GM19043 (cell line): ENCODE data around the gene RPL18A.
"Not testable (repeated sequence)": the region's sequence is repeated elsewhere in the genome, so short reads cannot be mapped to it uniquely, and the experiment has no call there.

ENCODE experiments used
- ATAC-seq: cut with Tn5 transposase; IDR thresholded peaks from one replicate; pipeline ENCODE4 v1.9.1; 2021; ENCODE audit warnings: low read depth; ENCODE audit not compliant: unreplicated experiment

The RPL18A gene

DNA sequence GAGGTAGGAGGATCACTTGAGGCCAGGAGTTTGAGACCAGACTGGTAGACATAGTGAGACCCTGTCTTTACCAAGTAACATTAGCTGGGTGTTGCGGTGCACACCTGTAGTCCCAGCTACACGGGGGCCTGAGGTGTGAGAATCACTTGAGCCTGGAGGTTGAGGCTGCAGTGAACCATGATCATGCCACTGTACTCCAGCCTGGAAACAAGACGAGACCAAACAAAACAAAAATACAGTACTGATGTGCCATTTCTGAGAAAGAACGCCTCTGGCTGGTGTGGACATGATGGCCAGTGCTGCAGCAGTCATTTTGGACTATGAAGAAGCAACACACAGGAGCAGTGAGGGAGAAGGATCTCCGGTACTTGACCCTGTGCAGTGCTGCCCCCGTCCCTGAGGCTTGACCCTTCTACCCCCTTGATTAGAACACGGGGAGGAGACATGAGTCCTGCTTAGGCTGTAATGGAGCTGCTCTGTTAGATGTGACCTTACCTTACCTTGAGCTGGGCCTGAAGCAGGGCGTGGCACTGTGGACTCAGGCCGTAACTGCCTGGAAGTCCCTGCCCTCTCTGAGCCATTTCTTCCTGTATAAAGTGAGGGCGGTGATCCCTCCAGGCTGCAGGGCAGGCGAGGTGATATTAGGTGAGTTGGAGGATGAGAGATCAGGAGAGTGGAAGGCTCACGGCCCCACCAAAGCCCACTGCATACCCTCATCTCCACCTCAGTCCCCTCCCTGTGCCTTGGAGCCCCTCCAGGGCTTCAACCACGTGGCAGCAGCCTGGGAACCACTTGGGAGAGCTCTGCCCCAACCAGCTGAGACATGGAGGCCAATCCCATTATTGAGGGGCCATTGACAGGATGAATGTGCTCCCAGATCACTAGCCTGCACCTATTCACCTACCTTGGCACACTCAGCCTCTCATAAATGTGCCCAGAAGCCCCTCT is 5.9 kb downstream of the RPL18A start:
- no peak for ATAC-seq

DNA sequence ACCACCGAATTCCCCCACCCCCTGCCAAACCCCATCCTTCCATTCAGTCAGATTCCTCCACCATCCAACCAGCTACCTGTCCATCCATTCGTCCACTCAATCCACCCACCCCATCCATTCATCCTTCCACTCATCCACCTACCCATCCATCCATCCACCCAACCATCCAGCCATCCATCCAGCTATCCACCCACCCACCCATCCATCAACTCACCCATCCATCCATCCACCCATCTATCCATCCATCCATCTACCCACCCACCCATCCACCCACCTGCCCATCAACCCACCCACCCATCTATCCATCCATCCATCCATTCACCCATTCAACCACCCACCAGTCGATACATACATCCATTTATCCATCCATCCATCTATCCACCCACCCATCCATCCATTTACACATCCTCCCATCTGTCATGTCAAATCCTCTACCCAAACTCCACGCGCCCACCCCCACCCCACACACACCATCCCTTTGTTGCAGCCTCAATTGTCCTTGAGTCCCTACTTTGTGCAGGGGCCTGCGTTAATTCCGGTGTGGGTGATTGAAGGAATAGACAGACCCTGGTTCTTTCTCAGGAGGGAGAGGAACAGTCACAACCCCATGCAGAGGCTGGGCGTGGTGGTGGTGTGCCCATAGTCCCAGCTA is 6.7 kb downstream of the RPL18A start:
- ATAC-seq: no peak

DNA sequence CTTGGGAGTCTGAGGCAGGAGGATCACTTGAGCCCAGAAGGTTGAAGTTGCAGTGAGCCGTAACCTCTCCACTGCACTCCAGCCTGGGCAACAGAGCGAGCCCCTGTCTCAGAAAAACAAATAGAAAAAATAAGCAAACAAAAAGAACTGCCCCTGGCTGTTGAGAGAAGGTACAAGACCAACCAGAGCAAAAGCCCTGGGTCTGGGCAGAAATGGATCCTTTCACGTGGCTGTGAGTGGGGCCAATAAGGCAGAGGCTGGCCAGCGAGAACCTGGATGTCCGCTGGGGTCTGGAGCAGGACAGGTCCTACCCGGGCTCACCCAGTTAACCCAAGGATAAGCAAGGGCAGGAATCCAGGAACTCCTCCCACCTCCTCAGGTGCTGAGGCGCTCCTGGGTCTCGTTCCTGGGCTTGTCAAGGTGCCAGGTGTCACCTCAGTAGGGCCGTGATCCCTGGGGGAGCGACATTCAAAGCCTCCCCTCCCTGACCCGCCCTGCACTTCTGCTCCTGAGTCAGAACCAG is 7.3 kb downstream of the RPL18A start:
- ATAC-seq: no peak

DNA sequence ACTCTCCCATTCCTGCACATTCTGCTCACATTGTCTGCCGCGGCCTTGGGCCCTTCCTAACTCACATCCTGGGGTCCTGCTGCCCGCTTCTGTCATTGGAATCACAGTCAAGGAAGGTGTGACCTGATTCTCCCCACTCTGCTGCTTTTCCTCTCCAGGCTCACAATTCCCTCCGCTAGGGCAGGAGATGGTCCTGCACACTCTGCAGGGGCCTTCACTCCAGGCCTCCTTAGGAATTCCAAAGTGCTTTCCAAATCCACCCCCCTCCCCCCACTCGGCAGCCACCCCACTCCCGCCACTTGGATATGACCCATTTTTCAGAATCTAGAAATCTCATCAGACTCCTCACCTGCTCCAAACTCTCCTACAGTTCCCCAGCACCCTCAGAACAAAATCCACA is 9.0 kb downstream of the RPL18A start:
- no peak for ATAC-seq

DNA sequence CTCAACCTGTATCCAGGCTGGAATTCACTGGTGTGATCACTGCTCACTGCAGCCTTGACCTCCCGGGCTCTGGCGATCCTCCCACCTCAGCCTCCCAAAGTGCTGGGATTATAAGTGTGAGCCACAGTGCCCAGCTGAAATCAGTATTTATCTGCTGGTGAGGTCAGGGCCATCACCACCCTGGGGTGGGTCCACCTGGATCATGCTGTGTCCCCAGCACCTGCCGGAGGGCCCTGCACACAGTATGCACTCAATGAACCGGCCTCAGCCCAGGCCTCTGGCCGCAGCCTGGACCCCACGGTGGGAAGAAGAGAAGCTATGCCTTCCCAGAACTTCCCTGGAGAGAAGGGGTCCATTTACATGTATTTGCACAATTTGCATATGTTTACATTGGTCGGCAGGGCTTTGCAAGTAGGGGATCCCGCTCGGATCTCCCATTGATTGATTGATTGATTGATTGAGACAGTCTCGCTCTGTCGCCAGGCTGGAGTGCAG is 9.5 kb downstream of the RPL18A start:
- no peak for ATAC-seq

DNA sequence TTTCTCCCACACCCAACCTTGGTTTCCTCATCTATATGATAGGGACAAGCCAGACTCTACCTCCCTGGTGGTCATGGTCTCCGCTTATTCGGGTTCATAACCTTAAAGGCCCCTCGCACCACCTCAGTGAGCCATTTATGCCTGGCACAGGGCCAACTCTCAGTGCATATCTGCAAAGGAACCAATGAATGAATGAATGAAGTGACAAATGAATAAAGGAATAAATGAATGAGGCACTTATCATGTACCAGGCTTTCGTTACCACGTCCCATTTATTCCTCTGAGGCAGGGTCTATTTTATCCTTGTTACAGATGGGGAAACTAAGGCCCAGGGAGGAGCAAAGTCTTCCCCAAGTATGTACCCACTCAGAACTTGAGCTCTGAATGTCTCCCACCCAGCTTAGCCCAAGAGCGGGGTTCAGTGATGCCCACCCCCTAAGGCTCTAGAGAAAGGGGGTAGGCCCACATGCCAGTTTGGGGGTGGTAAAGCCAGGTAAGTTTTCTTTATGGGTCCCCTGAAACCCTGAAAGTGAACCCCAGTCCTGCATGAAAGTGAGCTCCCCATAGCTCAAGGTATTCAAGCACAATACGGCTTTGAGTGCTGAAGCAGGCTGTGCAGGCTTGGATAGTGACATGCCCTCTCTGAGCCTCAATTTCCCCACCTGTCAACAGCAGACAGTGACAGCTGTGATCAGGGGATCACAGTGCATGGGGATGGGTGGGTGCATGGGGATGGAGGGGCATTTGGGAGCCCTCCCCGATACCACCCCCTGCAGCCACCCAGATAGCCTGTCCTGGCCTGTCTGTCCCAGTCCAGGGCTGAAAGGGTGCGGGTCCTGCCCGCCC is 11.5 kb downstream of the RPL18A start:
- no peak for ATAC-seq

DNA sequence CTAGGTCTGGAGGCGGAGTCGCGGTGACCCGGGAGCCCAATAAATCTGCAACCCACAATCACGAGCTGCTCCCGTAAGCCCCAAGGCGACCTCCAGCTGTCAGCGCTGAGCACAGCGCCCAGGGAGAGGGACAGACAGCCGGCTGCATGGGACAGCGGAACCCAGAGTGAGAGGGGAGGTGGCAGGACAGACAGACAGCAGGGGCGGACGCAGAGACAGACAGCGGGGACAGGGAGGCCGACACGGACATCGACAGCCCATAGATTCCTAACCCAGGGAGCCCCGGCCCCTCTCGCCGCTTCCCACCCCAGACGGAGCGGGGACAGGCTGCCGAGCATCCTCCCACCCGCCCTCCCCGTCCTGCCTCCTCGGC is 12.2 kb downstream of the RPL18A start, which contains the start of gene SLC5A5:
Gene SLC5A5 (plus strand): TSS at position 68 of the 373 bp plus-strand sequence. CDS start 375 bp downstream, outside the sequence.
- ATAC-seq: no peak

DNA sequence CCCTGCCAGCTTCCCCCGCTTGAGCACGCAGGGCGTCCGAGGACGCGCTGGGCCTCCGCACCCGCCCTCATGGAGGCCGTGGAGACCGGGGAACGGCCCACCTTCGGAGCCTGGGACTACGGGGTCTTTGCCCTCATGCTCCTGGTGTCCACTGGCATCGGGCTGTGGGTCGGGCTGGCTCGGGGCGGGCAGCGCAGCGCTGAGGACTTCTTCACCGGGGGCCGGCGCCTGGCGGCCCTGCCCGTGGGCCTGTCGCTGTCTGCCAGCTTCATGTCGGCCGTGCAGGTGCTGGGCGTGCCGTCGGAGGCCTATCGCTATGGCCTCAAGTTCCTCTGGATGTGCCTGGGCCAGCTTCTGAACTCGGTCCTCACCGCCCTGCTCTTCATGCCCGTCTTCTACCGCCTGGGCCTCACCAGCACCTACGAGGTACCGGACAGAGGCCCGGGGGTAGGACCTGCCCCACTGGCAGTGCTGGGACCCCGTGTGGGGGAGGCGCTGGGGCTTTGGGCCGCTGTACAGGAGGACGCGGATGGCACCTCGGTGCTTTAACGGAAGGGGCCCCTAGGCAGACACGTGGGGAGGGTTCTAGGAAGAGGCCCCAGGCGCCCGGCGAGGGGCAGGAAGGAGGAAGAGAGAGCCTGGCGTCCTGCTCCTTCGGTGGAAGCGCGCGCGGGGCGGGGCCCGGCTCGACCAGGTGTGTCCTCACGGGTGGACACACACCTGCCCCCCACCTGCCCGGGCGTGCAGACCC is 12.7 kb downstream of the RPL18A start:
- ATAC-seq: no peak

DNA sequence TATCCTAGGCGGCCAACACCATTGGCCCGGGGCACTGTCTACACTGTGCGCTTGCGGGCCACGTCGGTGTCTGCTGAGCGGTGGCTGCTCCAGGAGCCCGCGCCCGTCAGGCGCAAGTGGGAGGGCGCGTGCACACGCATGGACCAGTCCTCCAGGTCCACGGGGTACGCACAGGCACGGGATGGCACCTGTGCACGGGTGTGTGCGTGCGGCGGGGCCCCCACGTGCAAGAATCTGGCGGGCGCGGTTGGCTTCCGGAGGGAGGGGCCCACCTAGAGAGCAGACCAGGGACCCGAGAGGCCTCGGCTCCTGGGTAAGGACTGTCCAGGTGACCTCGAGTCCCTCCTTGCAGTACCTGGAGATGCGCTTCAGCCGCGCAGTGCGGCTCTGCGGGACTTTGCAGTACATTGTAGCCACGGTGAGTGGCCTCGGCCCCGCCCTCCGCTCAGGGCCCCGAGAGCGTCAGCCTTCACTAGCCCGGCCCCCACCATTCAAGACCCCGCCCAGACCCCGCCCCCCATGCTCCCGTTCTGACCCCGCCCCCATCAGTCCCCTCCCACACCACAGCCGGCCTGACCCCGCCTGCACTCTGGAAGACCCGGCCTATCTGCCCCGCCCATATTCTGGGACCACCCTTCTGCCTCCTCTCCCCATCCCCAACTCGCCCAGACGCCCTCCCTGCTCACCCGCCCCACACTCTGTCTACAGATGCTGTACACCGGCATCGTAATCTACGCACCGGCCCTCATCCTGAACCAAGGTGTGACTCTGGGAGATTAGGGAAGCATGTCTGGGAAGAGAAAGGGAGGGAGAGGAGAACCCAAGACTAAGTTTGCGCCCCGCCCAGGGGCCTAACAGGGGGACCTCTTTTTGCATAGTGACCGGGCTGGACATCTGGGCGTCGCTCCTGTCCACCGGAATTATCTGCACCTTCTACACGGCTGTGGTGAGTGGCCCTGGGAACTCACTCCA is 14.4 kb downstream of the RPL18A start:
- ATAC-seq: no peak

DNA sequence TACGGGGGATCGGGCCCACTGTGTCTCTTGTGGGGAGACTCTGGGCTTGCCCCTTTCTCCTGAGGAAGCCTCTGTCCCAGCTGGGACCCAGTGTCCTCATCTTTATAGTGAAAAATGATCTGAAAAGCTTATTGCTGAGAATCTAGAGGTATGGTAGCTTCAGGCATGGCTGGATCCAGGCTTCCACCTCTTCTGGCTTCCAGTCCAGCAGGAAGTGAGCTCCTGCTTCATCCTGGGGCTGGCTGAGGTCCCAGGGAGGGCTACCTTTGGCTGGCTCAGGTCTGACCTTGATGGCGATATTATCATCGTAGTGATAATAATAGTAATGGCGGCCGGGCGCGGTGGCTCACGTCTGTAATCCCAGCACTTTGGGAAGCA is 15.0 kb downstream of the RPL18A start:
- ATAC-seq: no peak

DNA sequence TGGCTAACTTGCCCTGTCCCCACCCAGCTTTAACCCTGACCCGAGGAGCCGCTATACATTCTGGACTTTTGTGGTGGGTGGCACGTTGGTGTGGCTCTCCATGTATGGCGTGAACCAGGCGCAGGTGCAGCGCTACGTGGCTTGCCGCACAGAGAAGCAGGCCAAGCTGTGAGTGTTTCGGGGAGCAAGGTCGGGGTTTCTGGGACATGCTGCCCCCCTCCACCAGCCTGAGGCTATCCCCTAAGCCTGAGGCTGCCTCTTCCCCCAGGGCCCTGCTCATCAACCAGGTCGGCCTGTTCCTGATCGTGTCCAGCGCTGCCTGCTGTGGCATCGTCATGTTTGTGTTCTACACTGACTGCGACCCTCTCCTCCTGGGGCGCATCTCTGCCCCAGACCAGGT is 18.0 kb downstream of the RPL18A start:
- no peak for ATAC-seq

DNA sequence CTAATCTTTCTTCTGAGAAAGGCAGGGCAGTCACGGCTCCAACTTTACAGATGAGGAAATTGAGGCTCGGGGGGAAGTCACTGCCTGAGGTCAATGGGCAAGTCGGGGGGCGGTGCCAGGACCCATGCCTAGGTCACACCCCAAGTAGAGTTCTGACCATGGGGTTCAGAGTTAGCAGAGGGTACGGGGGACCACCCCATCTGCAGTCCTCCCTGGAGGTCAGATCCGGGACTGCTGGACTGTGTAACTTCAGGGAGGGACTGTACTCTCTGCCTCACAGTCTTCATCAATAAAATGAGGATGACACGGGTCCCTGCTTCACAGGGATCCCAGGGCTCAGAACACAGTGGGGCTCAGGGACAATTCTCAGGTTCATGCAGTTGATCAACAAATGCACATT is 19.8 kb downstream of the RPL18A start:
- ATAC-seq: no peak

DNA sequence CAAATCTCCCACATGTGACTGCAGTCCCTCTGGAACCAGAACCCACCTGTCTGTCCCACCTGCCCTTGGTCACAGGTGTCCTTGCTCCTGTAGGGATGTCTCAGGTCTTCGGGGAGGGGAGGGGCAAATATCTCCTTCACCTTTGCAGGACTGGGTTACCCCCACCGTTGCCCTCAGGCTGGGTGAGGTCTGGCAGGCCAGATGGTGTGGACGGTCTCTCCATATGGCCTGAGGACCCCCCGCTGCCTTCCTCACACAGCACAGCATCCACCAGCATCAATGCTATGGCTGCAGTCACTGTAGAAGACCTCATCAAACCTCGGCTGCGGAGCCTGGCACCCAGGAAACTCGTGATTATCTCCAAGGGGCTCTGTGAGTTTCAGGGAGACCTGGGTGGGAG is 22.0 kb downstream of the RPL18A start:
- no peak for ATAC-seq

DNA sequence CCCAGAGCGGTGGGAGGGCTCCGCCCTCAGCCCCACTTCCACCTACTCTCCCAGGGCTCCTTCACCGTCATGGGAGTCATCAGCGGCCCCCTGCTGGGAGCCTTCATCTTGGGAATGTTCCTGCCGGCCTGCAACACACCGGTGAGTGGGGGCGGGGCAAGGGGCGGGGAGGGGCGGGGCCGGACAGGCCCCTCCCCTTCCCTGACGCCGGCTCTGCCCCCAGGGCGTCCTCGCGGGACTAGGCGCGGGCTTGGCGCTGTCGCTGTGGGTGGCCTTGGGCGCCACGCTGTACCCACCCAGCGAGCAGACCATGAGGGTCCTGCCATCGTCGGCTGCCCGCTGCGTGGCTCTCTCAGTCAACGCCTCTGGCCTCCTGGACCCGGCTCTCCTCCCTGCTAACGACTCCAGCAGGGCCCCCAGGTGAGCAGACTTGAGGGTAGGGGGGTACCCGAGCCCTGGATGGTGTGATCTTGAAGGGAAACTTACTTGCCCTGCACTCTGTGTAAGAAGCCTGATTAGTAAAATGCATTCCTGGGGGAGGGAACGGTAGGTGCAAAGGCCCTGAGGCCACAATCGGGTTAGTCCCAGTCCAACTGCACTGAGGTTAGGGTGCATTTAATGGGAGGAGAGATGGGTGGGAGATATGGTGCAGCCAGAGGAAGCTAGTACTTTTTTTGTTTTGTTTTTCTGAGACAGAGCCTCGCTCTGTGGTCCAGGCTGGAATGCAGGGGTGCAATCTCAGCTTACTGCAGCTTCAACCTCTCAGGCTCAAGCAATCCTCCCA is 24.1 kb downstream of the RPL18A start:
- ATAC-seq: no peak

DNA sequence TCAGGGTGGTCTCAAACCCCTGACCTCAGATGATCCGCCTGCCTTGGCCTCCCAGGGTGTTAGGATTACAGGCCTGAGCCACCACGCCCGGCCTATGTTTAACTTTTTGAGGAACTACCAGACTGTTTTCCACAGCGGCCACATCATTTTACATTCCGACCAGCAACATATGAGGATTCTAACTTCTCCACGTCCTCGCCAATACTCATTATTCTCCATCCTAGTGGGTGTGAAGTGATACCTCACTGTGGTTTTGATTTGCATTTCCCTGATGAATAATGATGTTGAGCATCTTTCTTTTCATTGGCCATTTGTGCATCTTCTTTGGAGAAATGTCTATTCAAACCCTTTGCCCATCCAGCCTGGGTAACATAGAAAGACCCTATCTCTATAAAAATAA is 26.8 kb downstream of the RPL18A start:
- ATAC-seq: no peak

DNA sequence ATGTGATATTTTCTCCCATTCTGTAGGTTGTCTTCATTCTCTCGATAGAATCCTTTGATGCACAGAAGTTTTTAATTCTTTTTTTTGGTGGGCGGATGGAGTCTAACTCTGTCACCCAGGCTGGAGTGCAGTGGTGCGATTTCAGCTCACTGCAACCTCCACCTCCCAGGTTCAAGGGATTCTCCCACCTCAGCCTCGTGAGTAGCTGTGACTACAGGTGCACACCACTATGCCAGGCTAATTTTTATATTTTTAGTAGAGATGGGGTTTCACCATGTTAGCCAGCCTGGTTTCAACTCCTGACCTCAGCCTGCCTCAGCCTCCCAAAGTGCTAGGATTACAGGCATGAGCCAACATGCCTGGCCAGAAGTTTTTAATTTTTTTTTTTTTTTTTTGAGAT is 27.5 kb downstream of the RPL18A start:
- ATAC-seq: not testable (repeated sequence)

DNA sequence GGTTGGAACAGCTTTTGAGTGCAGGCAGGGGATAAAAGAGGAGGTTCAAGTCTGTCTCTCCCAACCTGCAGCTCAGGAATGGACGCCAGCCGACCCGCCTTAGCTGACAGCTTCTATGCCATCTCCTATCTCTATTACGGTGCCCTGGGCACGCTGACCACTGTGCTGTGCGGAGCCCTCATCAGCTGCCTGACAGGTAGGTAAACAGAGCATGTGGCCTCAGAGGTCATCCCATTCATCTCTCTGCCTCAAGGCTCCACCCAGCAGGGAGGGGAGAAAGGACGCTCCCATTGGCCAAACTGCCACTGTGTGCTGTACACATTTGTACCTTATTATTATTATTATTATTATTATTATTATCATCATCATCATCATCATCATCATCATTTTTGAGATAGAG is 28.6 kb downstream of the RPL18A start:
- ATAC-seq: no peak

DNA sequence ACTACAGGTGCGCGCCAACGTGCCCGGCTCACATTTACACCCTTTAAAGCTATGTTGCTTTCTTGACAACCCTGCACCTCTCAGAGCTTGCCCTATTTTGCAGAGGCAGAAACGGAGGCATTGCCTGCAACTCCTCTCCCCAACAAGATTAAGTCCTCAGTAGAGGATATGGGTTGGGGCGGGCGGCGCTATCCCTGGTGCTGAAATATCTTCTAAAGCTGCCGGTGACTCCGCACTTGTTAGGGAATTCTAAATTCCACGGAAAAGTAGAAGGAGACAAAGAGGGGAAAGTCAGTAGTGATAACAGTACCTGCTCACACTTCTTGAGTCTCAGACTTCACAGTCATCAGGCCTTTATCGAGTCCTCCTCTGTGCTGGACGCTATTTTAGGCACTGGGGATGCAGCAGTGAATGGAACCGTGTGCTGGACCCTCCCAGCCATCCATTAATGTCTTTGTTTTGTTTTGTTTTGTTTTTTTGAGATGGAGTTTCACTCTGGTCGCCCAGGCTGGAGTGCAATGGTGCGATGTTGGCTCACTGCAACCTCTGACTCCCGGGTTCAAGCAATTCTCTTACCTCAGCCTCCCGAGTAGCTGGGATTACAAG is 30.0 kb downstream of the RPL18A start:
- ATAC-seq: no peak
